Measurements from ENCODE around the gene TRPM3.

DNA sequence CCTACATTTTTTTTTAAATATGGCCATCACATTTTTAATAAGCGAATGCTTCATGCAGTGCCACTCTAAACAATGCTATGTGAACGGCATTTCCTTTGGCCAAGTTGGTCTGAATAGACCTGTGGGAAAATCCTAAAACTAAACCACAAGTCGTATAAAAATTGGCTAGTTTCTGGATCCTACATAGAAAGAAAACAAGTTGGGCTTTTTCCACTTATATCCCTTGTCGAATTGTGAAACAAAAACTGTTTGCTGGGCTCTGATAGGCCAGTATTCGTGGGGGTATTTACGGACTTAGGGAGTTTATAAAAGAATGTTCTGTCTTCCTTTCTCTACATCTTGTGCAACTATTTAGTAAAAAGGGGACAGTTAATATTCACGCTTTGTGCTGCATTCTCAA lies 553.9 kb downstream of the TRPM3 start:
- TF ChIP-seq, protein P1, sequence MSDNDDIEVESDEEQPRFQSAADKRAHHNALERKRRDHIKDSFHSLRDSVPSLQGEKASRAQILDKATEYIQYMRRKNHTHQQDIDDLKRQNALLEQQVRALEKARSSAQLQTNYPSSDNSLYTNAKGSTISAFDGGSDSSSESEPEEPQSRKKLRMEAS (IDR thresholded peaks at IDR 0.05): no peak
- TF ChIP-seq TCF12 (IDR thresholded peaks at IDR 0.05; ENCODE audit: low read depth, low read length) (no peak), RAD21 (IDR thresholded peaks at IDR 0.05 in 1 of 2, conservative IDR thresholded peaks at IDR 0.05 in 1 of 2; ENCODE audit: low read depth in 2 of 2, low read length in 2 of 2) (no peak), CEBPB (IDR thresholded peaks at IDR 0.05; ENCODE audit: low read depth, low read length) (no peak), EP300 (IDR thresholded peaks at IDR 0.05; ENCODE audit: borderline replicate concordance in 1 of 2, low read depth in 2 of 2, low read length in 2 of 2) (no peak), TEAD4 (IDR thresholded peaks at IDR 0.05; ENCODE audit: low read depth, low read length) (no peak), JUN (IDR thresholded peaks at IDR 0.05; ENCODE audit: low read depth, low read length) (no peak), SUZ12 (IDR thresholded peaks at IDR 0.05; ENCODE audit: low read length) (no peak)
- TF ChIP-seq, protein P2, sequence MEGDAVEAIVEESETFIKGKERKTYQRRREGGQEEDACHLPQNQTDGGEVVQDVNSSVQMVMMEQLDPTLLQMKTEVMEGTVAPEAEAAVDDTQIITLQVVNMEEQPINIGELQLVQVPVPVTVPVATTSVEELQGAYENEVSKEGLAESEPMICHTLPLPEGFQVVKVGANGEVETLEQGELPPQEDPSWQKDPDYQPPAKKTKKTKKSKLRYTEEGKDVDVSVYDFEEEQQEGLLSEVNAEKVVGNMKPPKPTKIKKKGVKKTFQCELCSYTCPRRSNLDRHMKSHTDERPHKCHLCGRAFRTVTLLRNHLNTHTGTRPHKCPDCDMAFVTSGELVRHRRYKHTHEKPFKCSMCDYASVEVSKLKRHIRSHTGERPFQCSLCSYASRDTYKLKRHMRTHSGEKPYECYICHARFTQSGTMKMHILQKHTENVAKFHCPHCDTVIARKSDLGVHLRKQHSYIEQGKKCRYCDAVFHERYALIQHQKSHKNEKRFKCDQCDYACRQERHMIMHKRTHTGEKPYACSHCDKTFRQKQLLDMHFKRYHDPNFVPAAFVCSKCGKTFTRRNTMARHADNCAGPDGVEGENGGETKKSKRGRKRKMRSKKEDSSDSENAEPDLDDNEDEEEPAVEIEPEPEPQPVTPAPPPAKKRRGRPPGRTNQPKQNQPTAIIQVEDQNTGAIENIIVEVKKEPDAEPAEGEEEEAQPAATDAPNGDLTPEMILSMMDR (IDR thresholded peaks at IDR 0.05; ENCODE audit: control extremely low read depth in 1 of 3, insufficient read depth in 1 of 3, low read depth in 1 of 3, low read length in 3 of 3): no peak
- TF ChIP-seq, protein P3, sequence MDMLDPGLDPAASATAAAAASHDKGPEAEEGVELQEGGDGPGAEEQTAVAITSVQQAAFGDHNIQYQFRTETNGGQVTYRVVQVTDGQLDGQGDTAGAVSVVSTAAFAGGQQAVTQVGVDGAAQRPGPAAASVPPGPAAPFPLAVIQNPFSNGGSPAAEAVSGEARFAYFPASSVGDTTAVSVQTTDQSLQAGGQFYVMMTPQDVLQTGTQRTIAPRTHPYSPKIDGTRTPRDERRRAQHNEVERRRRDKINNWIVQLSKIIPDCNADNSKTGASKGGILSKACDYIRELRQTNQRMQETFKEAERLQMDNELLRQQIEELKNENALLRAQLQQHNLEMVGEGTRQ (IDR thresholded peaks at IDR 0.05; ENCODE audit: low read length): no peak

Measured in H1 (cell line).